Astrocyte of the cerebellum (primary cell): ENCODE measurements around the gene PLAC1.

Source experiments
- DNase-seq: peaks from one replicate; pipeline ENCODE4 v3.0.0-alpha.2; 2011; ENCODE audit warnings: low read depth
- H3K4me3 ChIP-seq: 2 replicates; pipeline ENCODE4 v1.5.1; 2011; ENCODE audit warnings: mild to moderate bottlenecking, low read depth, low read length, moderate library complexity
- in situ Hi-C: cut with HindIII; loops from 2 replicates; pipeline ENCODE4 v1.10.0; 2017; ENCODE audit warnings: low sequenced_read_pairs
- TF ChIP-seq, protein P1 (sequence below): IDR thresholded peaks from 2 replicates; pipeline ENCODE4 v1.5.1; 2012; ENCODE audit warnings: low read length, low read depth, moderate library complexity, mild to moderate bottlenecking; ENCODE audit errors: missing control alignments

The PLAC1 gene

DNA sequence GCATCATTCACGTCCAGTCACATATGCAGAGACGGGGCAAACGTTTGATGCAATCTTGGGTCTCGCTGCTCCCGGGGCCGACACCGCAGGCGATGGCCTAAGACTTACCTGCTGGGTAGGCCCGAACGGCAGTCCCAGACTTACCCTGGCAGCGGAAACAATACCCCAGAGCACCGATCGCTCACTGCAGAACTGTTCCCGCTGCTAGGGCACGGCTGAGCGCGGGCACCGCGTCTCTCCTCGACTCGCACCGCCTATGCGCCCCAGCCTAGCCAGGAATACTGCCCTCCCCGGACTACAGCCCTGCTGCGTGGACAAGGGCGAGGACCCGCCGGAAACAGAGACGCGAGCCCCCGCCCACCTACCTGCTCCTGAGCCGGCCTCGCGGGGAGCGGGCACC lies 112.1 kb downstream of the PLAC1 start:
- TF ChIP-seq, protein P1, sequence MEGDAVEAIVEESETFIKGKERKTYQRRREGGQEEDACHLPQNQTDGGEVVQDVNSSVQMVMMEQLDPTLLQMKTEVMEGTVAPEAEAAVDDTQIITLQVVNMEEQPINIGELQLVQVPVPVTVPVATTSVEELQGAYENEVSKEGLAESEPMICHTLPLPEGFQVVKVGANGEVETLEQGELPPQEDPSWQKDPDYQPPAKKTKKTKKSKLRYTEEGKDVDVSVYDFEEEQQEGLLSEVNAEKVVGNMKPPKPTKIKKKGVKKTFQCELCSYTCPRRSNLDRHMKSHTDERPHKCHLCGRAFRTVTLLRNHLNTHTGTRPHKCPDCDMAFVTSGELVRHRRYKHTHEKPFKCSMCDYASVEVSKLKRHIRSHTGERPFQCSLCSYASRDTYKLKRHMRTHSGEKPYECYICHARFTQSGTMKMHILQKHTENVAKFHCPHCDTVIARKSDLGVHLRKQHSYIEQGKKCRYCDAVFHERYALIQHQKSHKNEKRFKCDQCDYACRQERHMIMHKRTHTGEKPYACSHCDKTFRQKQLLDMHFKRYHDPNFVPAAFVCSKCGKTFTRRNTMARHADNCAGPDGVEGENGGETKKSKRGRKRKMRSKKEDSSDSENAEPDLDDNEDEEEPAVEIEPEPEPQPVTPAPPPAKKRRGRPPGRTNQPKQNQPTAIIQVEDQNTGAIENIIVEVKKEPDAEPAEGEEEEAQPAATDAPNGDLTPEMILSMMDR: no peak
- DNase-seq: no peak
- in situ Hi-C loops: no loop called here

GRCh38 chrX:134545510-134545909 lies 112.8 kb downstream of the PLAC1 start:
- no peak for DNase-seq
- TF ChIP-seq, protein P1: no peak
- in situ Hi-C loops: no loop called here
- no peak overlapping the region for H3K4me3 ChIP-seq

More for the DNA sequence above, 112.1 kb downstream of the PLAC1 start:
- H3K4me3 ChIP-seq: peak overlapping the region; percentile 59

DNA sequence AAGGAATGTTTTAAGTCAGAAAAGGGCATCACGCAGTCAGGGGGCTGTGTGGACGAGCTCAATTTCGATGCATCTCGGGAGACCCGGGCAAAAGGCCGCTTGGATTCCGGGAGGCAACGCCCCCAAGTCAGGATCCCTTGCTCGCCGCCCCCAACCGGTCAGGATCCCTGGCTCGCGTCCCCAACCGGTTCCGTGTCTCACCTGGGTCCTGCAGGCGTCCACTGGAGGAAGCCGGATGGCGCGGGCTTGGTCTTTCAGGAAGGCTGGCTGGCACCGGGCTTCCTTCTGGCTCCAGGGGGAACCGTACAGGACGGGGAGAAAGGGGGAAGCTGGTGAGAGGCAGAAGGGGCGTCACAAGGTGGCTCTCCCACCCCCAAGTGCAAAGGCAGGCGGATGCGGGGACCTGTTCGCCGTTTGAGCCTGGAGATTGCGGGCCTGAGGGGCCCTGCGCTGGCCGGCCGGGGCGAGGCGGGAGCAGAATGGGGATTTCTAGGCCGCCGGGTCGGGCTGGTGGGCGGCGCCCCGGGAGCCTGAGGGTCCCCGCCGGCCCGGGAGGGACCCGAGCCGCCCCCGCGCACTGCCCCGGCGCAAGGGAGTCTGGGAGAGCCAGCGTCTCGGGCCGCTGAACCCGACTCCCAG lies 113.6 kb downstream of the PLAC1 start:
- H3K4me3 ChIP-seq: no peak overlapping the region
- TF ChIP-seq, protein P1: no peak
- no peak for DNase-seq
- in situ Hi-C loops: no loop called here

GRCh38 chrX:134544135-134544512 lies 114.1 kb downstream of the PLAC1 start:
- in situ Hi-C loops: no loop called here
- no peak overlapping the region for H3K4me3 ChIP-seq
- no peak for DNase-seq
- TF ChIP-seq, protein P1: no peak

DNA sequence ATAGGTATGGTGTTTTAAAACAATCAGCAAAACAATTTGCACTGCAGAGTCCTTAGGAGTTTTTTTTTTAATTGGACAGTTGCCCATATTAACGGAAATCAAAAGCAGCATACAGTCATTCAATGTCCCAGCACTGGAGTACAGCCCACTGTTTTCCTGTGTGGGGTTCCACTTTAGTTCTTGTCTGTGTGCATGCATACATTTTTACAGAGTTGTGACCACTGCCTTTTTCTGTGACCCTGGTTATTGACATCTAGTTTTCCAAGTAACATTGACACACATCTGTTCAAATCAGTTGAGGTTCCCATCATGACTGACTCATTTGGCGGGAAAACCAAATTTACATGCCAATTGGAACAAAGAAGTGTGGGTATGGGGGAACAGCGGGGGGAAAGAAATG lies 115.0 kb downstream of the PLAC1 start:
- TF ChIP-seq, protein P1: no peak
- no peak for DNase-seq
- H3K4me3 ChIP-seq: no peak overlapping the region
- in situ Hi-C loops: no loop called here

DNA sequence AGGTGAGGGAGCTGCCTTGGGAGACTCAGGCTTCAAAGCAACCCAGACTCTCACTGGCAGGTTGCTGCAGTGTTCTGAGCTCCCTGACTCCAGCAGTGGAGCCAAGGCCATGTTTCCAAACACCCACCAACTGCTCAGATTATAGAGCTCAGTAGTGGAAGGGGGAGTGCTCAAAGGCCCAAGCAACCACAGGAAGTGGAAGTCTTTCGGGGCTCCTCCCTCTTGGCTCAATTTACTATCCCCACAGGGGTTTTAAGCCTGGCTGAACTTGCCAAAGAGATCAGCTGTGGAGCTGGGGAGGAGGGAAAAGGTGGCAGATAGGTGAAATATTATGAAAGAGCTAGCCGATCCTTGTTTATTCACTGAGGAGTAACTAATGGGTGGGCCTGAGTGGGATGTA lies 115.8 kb downstream of the PLAC1 start:
- TF ChIP-seq, protein P1: no peak
- peak; percentile 48 for DNase-seq
- H3K4me3 ChIP-seq: no peak overlapping the region
- in situ Hi-C loops: no loop called here

DNA sequence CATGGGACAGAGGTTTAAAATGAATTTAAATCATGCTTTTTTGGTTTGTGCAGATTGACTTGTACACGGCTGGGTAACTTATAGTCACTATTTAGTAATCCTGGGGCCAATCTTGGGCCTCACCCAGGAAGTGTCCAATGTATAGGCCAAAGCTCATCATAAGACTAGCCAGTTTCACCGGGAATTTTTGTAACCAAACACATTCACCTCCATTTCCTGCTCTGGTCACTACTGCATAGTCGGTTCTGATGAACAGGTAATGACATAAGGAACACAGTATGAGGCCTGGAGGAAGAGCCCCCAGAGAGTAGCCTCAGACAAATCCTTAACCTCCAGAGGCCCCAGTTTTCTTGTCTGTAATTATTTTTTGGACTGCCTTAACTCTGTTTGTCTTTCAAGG lies 116.4 kb downstream of the PLAC1 start:
- H3K4me3 ChIP-seq: no peak overlapping the region
- TF ChIP-seq, protein P1: no peak
- in situ Hi-C loops: no loop called here
- no peak for DNase-seq
